HepG2 (cell line): Measurements from ENCODE around the gene PPP1R9B. TPM values are rescaled to one million over a fixed set of nuclear protein-coding genes. Genes with fewer than 3 reads are reported as not detected.

Experiments
- ATAC-seq: fragments of 200-7000 bp; cut with Tn5 transposase; 3 replicates; pipeline ENCODE4 v1.9.1; 2020; ENCODE audit warnings: mild to moderate bottlenecking, moderate library complexity
- BruUV-seq: library from RNA; stranded (reverse); fragments of 400-500 nt; replicated peaks from 2 replicates; lab custom pipeline; 2021; lab: Mats Ljungman, UMichigan
- CTCF ChIA-PET: fragments of 300-600 bp; formaldehyde crosslinking; extraction: SDS; loops from one replicate; lab custom pipeline; 2021; ENCODE audit warnings: low total read pairs, inconsistent platforms, low intra/inter-chr PET ratio; lab: Yijun Ruan, JAX
- POLR2A ChIA-PET: fragments of 350-600 bp; sonication (Branson Sonifier 250); formaldehyde crosslinking; loops from one replicate; lab custom pipeline; 2020; ENCODE audit warnings: antibody characterized with exemption, inconsistent platforms; lab: Yijun Ruan, JAX
- DNase-seq: peaks from one replicate; pipeline ENCODE4 v3.0.0-alpha.2; 2015; ENCODE audit warnings: low spot score
- FAIRE-seq: peaks from 3 replicates; lab custom pipeline; 2011; peaks lifted over from hg19 to GRCh38; lab: Jason Lieb, UNC
- H2AFZ ChIP-seq: one replicate; pipeline ENCODE4 v1.6.1; 2011; ENCODE audit warnings: low read length, inconsistent platforms
- H3K27ac ChIP-seq: fragments of 300-600 bp; 3 replicates; pipeline ENCODE4 v1.8.0; 2011; ENCODE audit warnings: mixed run types, mild to moderate bottlenecking, mixed read lengths, low read length, inconsistent platforms; ENCODE audit not compliant: insufficient read depth; ENCODE audit errors: extremely low read length
- H3K27me3 ChIP-seq, 2 experiments: fragments of 200-600 bp in 1 of 2; 2 replicates in 1 of 2; 3 replicates in 1 of 2; pipeline versions ENCODE4 v1.6.0 to v1.8.0; 2011; ENCODE audit warnings: low read length in 2 of 2, mild to moderate bottlenecking in 2 of 2, moderate library complexity in 2 of 2, inconsistent platforms in 1 of 2; ENCODE audit not compliant: insufficient read depth in 2 of 2, control insufficient read depth in 1 of 2
- H3K36me3 ChIP-seq, 2 experiments: fragments of 200-600 bp in 1 of 2; replicated peaks in 1 of 2; 2 replicates in 1 of 2; 3 replicates in 1 of 2; pipeline versions ENCODE4 v1.5.1 to v1.8.0; 2011; ENCODE audit warnings: low read length in 2 of 2, inconsistent platforms in 1 of 2; ENCODE audit not compliant: insufficient read depth in 2 of 2, control insufficient read depth in 1 of 2
- H3K4me1 ChIP-seq: 2 replicates; pipeline ENCODE4 v1.5.1; 2012; ENCODE audit warnings: low read length, inconsistent platforms; ENCODE audit not compliant: insufficient read depth
- H3K4me2 ChIP-seq: 2 replicates; pipeline ENCODE4 v1.6.0; 2011; ENCODE audit warnings: low read depth, low read length, inconsistent platforms
- H3K4me3 ChIP-seq, 3 experiments: fragments of 200-600 bp in 1 of 3; sonication (generic), shearing (Covaris generic) in 1 of 3; replicated peaks in 1 of 3; 2 replicates each; pipeline ENCODE4 v1.5.1; 2011 to 2016; ENCODE audit warnings: low read length in 3 of 3, inconsistent platforms in 2 of 3, low read depth in 2 of 3, mild to moderate bottlenecking in 2 of 3, control low read depth in 1 of 3, mixed read lengths in 1 of 3; ENCODE audit not compliant: insufficient read depth in 1 of 3
- H3K79me2 ChIP-seq: one replicate; pipeline ENCODE4 v1.6.1; 2011; ENCODE audit warnings: low read length, inconsistent platforms; ENCODE audit not compliant: insufficient read depth
- H3K9ac ChIP-seq: 2 replicates; pipeline ENCODE4 v1.6.0; 2011; ENCODE audit warnings: mild to moderate bottlenecking, low read depth, low read length, inconsistent platforms; ENCODE audit not compliant: insufficient read depth
- H3K9me3 ChIP-seq: 2 replicates; pipeline ENCODE4 v1.5.1; 2012; ENCODE audit warnings: mild to moderate bottlenecking, low read length
- H4K20me1 ChIP-seq: 2 replicates; pipeline ENCODE4 v1.6.0; 2011; ENCODE audit warnings: inconsistent platforms, mild to moderate bottlenecking, low read length, moderate library complexity; ENCODE audit not compliant: insufficient read depth
- GATAD2A ChIP-seq: IDR thresholded peaks from 2 replicates; pipeline ENCODE4 v1.6.1; 2016
- HIC2 ChIP-seq: sonication (generic); formaldehyde crosslinking; IDR thresholded peaks from 2 replicates; pipeline ENCODE4 v1.9.0; 2022; ENCODE audit warnings: low read depth, missing genetic modification reagents
- HNRNPL ChIP-seq: fragments of 200-400 bp; formaldehyde crosslinking; IDR thresholded peaks from 2 replicates; pipeline ENCODE4 v1.6.1; 2017; ENCODE audit warnings: mild to moderate bottlenecking, low read depth, low read length
- KLF15 ChIP-seq: sonication (generic); formaldehyde crosslinking; IDR thresholded peaks from 2 replicates; pipeline ENCODE4 v1.8.1; 2023; ENCODE audit warnings: borderline replicate concordance, mild to moderate bottlenecking, inconsistent platforms, missing genetic modification reagents, mixed read lengths
- MYC ChIP-seq: sonication (generic); formaldehyde crosslinking; IDR thresholded peaks from 2 replicates; pipeline ENCODE4 v1.9.0; 2021; ENCODE audit warnings: missing genetic modification reagents, borderline replicate concordance
- NFE2L1 ChIP-seq: sonication (generic); formaldehyde crosslinking; IDR thresholded peaks from 2 replicates; pipeline ENCODE4 v1.4.0; 2020; ENCODE audit warnings: missing genetic modification reagents, mild to moderate bottlenecking, borderline replicate concordance
- NFYC ChIP-seq: IDR thresholded peaks from 2 replicates; pipeline ENCODE4 v1.6.1; 2016; ENCODE audit warnings: missing genetic modification reagents, missing compliant biosample characterization
- PCBP2 ChIP-seq: fragments of 200-400 bp; formaldehyde crosslinking; optimal IDR thresholded peaks from 2 replicates; pipeline ENCODE3; 2018; ENCODE audit warnings: low read length, low read depth; ENCODE audit not compliant: poor library complexity, severe bottlenecking
- SKI ChIP-seq: fragments of 450-650 bp; IDR thresholded peaks from one replicate; pipeline ENCODE4 v1.6.1; 2018; ENCODE audit warnings: mild to moderate bottlenecking; ENCODE audit not compliant: partially characterized antibody
- SP4 ChIP-seq: sonication (generic); formaldehyde crosslinking; IDR thresholded peaks from 2 replicates; pipeline ENCODE4 v1.8.1; 2023; ENCODE audit warnings: mild to moderate bottlenecking, missing genetic modification reagents
- SSRP1 ChIP-seq: IDR thresholded peaks from 2 replicates; pipeline ENCODE4 v1.6.1; 2016; ENCODE audit warnings: control low read depth
- ZNF512B ChIP-seq: sonication (generic); formaldehyde crosslinking; IDR thresholded peaks from 2 replicates; pipeline ENCODE4 v1.5.1; 2020; ENCODE audit warnings: missing genetic modification reagents, mild to moderate bottlenecking, borderline replicate concordance
- WGBS: methylation state at CpG from one replicate; pipeline ENCODE4 v1.1.6; 2017; ENCODE audit warnings: low lambda C conversion rate; 5-methylcytosine and 5-hydroxymethylcytosine counted together
- in situ Hi-C: cut with HindIII; loops from 2 replicates; pipeline ENCODE4 v1.10.0; 2017; ENCODE audit warnings: low pct_unique_long_range_greater_than_20kb; ENCODE audit not compliant: extremely low pct_ligation_motif_present
- intact Hi-C: fragments of 100-400 bp; cut with micrococcal nuclease; formaldehyde crosslinking; loops from one replicate; pipeline ENCODE4 v1.10.0; 2022; ENCODE audit not compliant: unreplicated experiment
- polyA plus RNA-seq, 8 experiments: library from polyadenylated mRNA; depleted of rRNA in 3 of 8; stranded (reverse) in 7 of 8; unstranded in 1 of 8; fragments of >200 nt; fragmentation: Illumina TruSeq in 4 of 8; extraction: Trizol in 4 of 8; gene quantifications; 2 replicates each; pipeline versions ENCODE4 v1.2.1 to v1.2.3, GENCODE V29; 2011 to 2016; ENCODE audit warnings: low read depth in 4 of 8, missing spikeins in 1 of 8, mixed read lengths in 1 of 8; ENCODE audit not compliant: insufficient read depth in 1 of 8
- total RNA-seq, 5 experiments: library from RNA; depleted of rRNA; stranded (reverse); fragments of >200 nt; fragmentation: Illumina TruSeq; extraction: Trizol; gene quantifications; 2 replicates each; pipeline ENCODE4 v1.2.3, GENCODE V29; 2016; ENCODE audit warnings: low read depth in 1 of 5
- TF ChIP-seq, protein P1 (sequence below): sonication (generic); formaldehyde crosslinking; IDR thresholded peaks from 2 replicates; pipeline ENCODE4 v1.4.0; 2020; ENCODE audit warnings: missing genetic modification reagents, borderline replicate concordance

The PPP1R9B gene
- total and polyA plus RNA-seq, 2 of the 13 experiments (the other 11 are each of a cell fraction or from before 2014, with no cell fraction given) = 9.4 to 15.8 TPM

DNA sequence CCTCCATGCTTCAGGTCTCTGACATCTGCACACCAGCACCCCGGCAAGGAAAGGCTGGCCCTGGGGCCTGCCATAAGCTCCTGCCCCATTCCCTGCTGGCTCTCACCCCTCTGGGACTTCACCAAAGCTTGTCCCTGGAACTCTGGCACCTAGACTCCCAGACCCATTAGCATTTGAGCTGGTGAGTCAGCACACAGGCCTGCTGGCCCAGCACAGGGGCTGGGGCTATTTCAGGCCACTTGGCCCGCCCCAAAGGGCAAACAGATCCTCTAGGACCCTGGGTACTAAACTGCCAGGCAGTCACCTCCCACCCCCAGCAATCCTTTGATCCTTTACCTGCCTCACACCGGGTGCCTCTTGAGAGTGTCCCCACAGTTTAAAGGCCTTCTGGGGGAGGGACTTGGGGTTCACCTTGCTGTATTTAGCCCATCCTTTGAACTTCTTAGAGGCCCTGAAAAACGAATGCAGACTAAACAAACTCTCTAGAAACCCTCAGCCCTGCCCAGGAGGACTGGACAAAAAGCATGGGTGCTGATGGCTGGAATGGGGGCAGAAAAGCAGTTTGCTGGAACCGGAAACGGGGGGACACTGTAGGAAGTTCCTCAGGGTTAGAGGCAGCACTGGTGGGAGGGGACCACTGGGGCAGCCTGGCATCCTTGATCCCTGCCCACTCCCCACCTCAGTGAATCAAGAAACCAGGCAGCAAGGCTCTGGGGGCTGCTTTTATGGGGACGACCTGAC is 17.3 kb downstream of the PPP1R9B start:
- no TSS peak for BruUV-seq
- H3K4me2 ChIP-seq = peak overlapping the region; percentile 48
- peak; percentile 81 for ATAC-seq
- no peaks in the 10 kb centered on the region for H3K9me3 ChIP-seq
- H3K4me1 ChIP-seq = peaks cover 53% of the 10 kb centered on the region
- H3K4me3 ChIP-seq = peak overlapping the region in 1 of 3 experiments; percentile 11; a peak in 2 of 6 replicates
- H3K9ac ChIP-seq = peak overlapping the region; percentile 12; the same call in 1 of the 2 replicates
- peak; percentile 96 for FAIRE-seq
- ChIA-PET CTCF (no interaction called here), POLR2A (interaction anchor here (1.0 to 1.6 kb wide), 3 partner anchors 9 to 19 kb away, joined by 3 to 6 read pairs (median 5); no protein-coding TSS in a partner anchor)
- no peak overlapping the region for H2AFZ ChIP-seq
- DNase-seq = peak; percentile 88
- no peaks in the 10 kb centered on the region for H3K79me2 ChIP-seq
- peak overlapping the region; percentile 52 for H3K27ac ChIP-seq
- 9% methylated on average over 5 of the region's 7 CpGs for WGBS
- peaks cover 16% of the 10 kb centered on the region in 2 experiments; a peak in 4 of 5 replicates for H3K36me3 ChIP-seq
- intact Hi-C loops (loop anchor here (2.0 kb wide), 1 partner anchor 38 kb away; the partner anchor contains the start of gene PDK2), in situ Hi-C loops (no loop called here)
- H3K27me3 ChIP-seq = peaks cover 6 to 14% of the 10 kb centered on the region in 2 experiments
- H4K20me1 ChIP-seq = no peaks in the 10 kb centered on the region
- peak; percentile 40 for TF ChIP-seq SP4 (CRISPR knock-in tag)
- TF ChIP-seq, protein P1, sequence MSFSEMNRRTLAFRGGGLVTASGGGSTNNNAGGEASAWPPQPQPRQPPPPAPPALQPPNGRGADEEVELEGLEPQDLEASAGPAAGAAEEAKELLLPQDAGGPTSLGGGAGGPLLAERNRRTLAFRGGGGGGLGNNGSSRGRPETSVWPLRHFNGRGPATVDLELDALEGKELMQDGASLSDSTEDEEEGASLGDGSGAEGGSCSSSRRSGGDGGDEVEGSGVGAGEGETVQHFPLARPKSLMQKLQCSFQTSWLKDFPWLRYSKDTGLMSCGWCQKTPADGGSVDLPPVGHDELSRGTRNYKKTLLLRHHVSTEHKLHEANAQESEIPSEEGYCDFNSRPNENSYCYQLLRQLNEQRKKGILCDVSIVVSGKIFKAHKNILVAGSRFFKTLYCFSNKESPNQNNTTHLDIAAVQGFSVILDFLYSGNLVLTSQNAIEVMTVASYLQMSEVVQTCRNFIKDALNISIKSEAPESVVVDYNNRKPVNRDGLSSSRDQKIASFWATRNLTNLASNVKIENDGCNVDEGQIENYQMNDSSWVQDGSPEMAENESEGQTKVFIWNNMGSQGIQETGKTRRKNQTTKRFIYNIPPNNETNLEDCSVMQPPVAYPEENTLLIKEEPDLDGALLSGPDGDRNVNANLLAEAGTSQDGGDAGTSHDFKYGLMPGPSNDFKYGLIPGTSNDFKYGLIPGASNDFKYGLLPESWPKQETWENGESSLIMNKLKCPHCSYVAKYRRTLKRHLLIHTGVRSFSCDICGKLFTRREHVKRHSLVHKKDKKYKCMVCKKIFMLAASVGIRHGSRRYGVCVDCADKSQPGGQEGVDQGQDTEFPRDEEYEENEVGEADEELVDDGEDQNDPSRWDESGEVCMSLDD = peak; percentile 99
- TF ChIP-seq GATAD2A (CRISPR knock-in tag) = peak; percentile 52
- TF ChIP-seq HIC2 (CRISPR knock-in tag) = peak; percentile 71; the same call in 1 of the 2 replicates
- TF ChIP-seq SKI = peak; percentile 57
- peak; percentile 64; the same call in 1 of the 2 replicates for TF ChIP-seq NFE2L1 (CRISPR knock-in tag)
- TF ChIP-seq HNRNPL = peak; percentile 79
- TF ChIP-seq KLF15 = no peak
- TF ChIP-seq SSRP1 (CRISPR knock-in tag) = no peak
- no peak for TF ChIP-seq PCBP2
- TF ChIP-seq ZNF512B (CRISPR knock-in tag) = no peak
- no peak for TF ChIP-seq NFYC
- TF ChIP-seq MYC (CRISPR knock-in tag) = peak; percentile 32; the same call in 1 of the 2 replicates
